ENCODE data around the gene SNCB. TPM values are rescaled to one million over a fixed set of nuclear protein-coding genes. Genes with fewer than 3 reads are reported as not detected.
A peak's percentile ranks its signal among the peaks of the same experiment; 100 is the strongest.

Gene SNCB
- polyA plus RNA-seq, 12 donors = 0.14 to 0.44 (median 0.40) TPM; not detected in 9

- DNase-seq = no peak
These were observed 31.3 kb upstream of the SNCB start for GRCh38 chr5:176661676-176662075.

- DNase-seq = peak; percentile 82
These were observed 30.7 kb upstream of the SNCB start for GRCh38 chr5:176660860-176661641.

GRCh38 chr5:176660530-176660859, 30.2 kb upstream of the SNCB start:
- DNase-seq = no peak

- no peak for DNase-seq
These were observed 29.6 kb upstream of the SNCB start for GRCh38 chr5:176659860-176660461.

GRCh38 chr5:176659512-176659839, 29.1 kb upstream of the SNCB start:
- DNase-seq = no peak

- DNase-seq = no peak
These were observed 28.6 kb upstream of the SNCB start for GRCh38 chr5:176658817-176659511.

GRCh38 chr5:176658007-176658599, 27.8 kb upstream of the SNCB start:
- DNase-seq = peak; percentile 73

GRCh38 chr5:176656467-176656990, 26.2 kb upstream of the SNCB start:
- DNase-seq = no peak

GRCh38 chr5:176654856-176655255, 24.5 kb upstream of the SNCB start:
- no peak for DNase-seq

GRCh38 chr5:176653401-176654385, 23.4 kb upstream of the SNCB start:
- no peak for DNase-seq

- DNase-seq = no peak
These were observed 21.8 kb upstream of the SNCB start for GRCh38 chr5:176652136-176652535.

GRCh38 chr5:176651472-176651980, 21.2 kb upstream of the SNCB start:
- DNase-seq = no peak

- DNase-seq = no peak
These were observed 20.1 kb upstream of the SNCB start for GRCh38 chr5:176650354-176650884.

- no peak for DNase-seq
These were observed 18.3 kb upstream of the SNCB start for GRCh38 chr5:176648474-176649194.

- DNase-seq = no peak
These were observed 17.6 kb upstream of the SNCB start for GRCh38 chr5:176647843-176648473.

- peak; percentile 99 for DNase-seq
These were observed 16.9 kb upstream of the SNCB start, which contains the start of gene TSPAN17 for GRCh38 chr5:176647030-176647842. Gene TSPAN17 (plus strand): TSS chr5:176647484. CDS start chr5:176647616, 132 bp downstream.

GRCh38 chr5:176646707-176647029, 16.3 kb upstream of the SNCB start:
- no peak for DNase-seq

- DNase-seq = no peak
These were observed 15.8 kb upstream of the SNCB start for GRCh38 chr5:176646049-176646706.

All from muscle of arm (tissue), 12 donors.